HCT116 (cell line): ENCODE data around the gene COL5A1. TPM values are rescaled to one million over a fixed set of nuclear protein-coding genes. Genes with fewer than 3 reads are reported as not detected.

ENCODE experiments used
- ATAC-seq: fragments of 200-7000 bp; cut with Tn5 transposase; 2 replicates; pipeline ENCODE4 v1.9.1; 2020; ENCODE audit warnings: mild to moderate bottlenecking, moderate library complexity
- BruUV-seq: library from RNA; stranded (reverse); fragments of 400-500 nt; replicated peaks from 2 replicates; lab custom pipeline; 2021; lab: Mats Ljungman, UMichigan
- CTCF ChIA-PET: fragments of 300-600 bp; sonication (Branson Sonifier 250); formaldehyde crosslinking; loops from one replicate; lab custom pipeline; 2021; ENCODE audit warnings: antibody characterized with exemption; lab: Charles Lee
- POLR2A ChIA-PET: fragments of 300-600, 350-600 bp; sonication (Branson Sonifier 250); formaldehyde crosslinking; loops from one replicate; lab custom pipeline; 2021; ENCODE audit warnings: antibody characterized with exemption; lab: Charles Lee
- RAD21 ChIA-PET, 2 experiments: fragments of 300-600 bp; sonication (Branson Sonifier 250); formaldehyde crosslinking; loops; one replicate each; lab custom pipeline; 2023; ENCODE audit warnings: low total read pairs in 2 of 2; ENCODE audit not compliant: uncharacterized antibody in 2 of 2, unreplicated experiment in 2 of 2, low non-redundant PET in 1 of 2; lab: Charles Lee
- DNase-seq: peaks from one replicate; pipeline ENCODE4 v3.0.0-alpha.2; 2010; ENCODE audit warnings: low read depth, low spot score
- H2AFZ ChIP-seq: fragments of 200-600 bp; shearing (Covaris generic), sonication (generic); 2 replicates; pipeline ENCODE4 v1.6.1; 2017; ENCODE audit warnings: low read depth, mixed run types, mixed read lengths, antibody characterized with exemption, low read length; ENCODE audit not compliant: poor library complexity, severe bottlenecking
- H3K27ac ChIP-seq: 2 replicates; pipeline ENCODE4 v1.5.1; 2012; ENCODE audit warnings: low read depth, low read length
- H3K27me3 ChIP-seq: fragments of 200-600 bp; sonication (generic); 2 replicates; pipeline ENCODE4 v1.6.1; 2016; ENCODE audit warnings: mixed run types, low read length, mixed read lengths; ENCODE audit not compliant: insufficient read depth
- H3K36me3 ChIP-seq, 2 experiments: fragments of 200-500 bp in 1 of 2; fragments of 200-600 bp in 1 of 2; sonication (Bioruptor generic) in 1 of 2; sonication (generic) in 1 of 2; 2 replicates each; pipeline versions ENCODE4 v1.5.1 to v1.6.1; 2014 to 2016; ENCODE audit warnings: low read length in 2 of 2, inconsistent platforms in 1 of 2, mixed read lengths in 1 of 2, mixed run types in 1 of 2; ENCODE audit not compliant: insufficient read depth in 2 of 2, control insufficient read depth in 1 of 2
- H3K4me1 ChIP-seq, 2 experiments: fragments of 200-600 bp in 1 of 2; sonication (generic) in 1 of 2; 2 replicates each; pipeline versions ENCODE4 v1.5.1 to v1.6.1; 2012 to 2017; ENCODE audit warnings: low read length in 2 of 2, inconsistent platforms in 1 of 2, mild to moderate bottlenecking in 1 of 2, mixed read lengths in 1 of 2, mixed run types in 1 of 2, moderate library complexity in 1 of 2; ENCODE audit not compliant: insufficient read depth in 2 of 2, control insufficient read depth in 1 of 2
- H3K4me2 ChIP-seq: fragments of 200-600 bp; sonication (generic); 2 replicates; pipeline ENCODE4 v1.6.1; 2017; ENCODE audit warnings: mixed run types, low read length, mixed read lengths
- H3K4me3 ChIP-seq, 2 experiments: fragments of 200-600 bp in 1 of 2; sonication (generic) in 1 of 2; replicated peaks in 1 of 2; 2 replicates each; pipeline ENCODE4 v1.5.1; 2011 to 2016; ENCODE audit warnings: low read length in 2 of 2, control low read depth in 1 of 2, low read depth in 1 of 2, mild to moderate bottlenecking in 1 of 2, mixed read lengths in 1 of 2, mixed run types in 1 of 2
- H3K79me2 ChIP-seq: fragments of 200-600 bp; sonication (generic); 2 replicates; pipeline ENCODE4 v1.6.1; 2017; ENCODE audit warnings: mild to moderate bottlenecking, mixed run types, low read length, moderate library complexity, mixed read lengths; ENCODE audit not compliant: insufficient read depth
- H3K9ac ChIP-seq: fragments of 200-600 bp; sonication (generic); 2 replicates; pipeline ENCODE4 v1.6.1; 2016; ENCODE audit warnings: low read length, mixed read lengths
- H3K9me2 ChIP-seq: fragments of 200-600 bp; sonication (generic), shearing (Covaris generic); 2 replicates; pipeline ENCODE4 v1.6.1; 2017; ENCODE audit warnings: mixed run types, mild to moderate bottlenecking, moderate library complexity; ENCODE audit not compliant: insufficient read depth
- H3K9me3 ChIP-seq, 2 experiments: fragments of 200-500 bp in 1 of 2; fragments of 200-600 bp in 1 of 2; sonication (Bioruptor generic) in 1 of 2; sonication (generic) in 1 of 2; 2 replicates each; pipeline ENCODE4 v1.6.1; 2014 to 2017; ENCODE audit warnings: low read length in 2 of 2, mixed read lengths in 2 of 2, inconsistent platforms in 1 of 2, low read depth in 1 of 2, mild to moderate bottlenecking in 1 of 2, mixed run types in 1 of 2, moderate library complexity in 1 of 2; ENCODE audit not compliant: control insufficient read depth in 1 of 2, insufficient read depth in 1 of 2
- H4K20me1 ChIP-seq: fragments of 200-600 bp; sonication (generic), shearing (Covaris generic); 2 replicates; pipeline ENCODE4 v1.6.1; 2017; ENCODE audit warnings: mixed run types, mild to moderate bottlenecking, moderate library complexity; ENCODE audit not compliant: insufficient read depth
- CBX3 ChIP-seq: IDR thresholded peaks from 2 replicates; pipeline ENCODE4 v1.6.1; 2012; ENCODE audit warnings: low read depth
- CEBPB ChIP-seq: IDR thresholded peaks from 2 replicates; pipeline ENCODE4 v1.6.1; 2012; ENCODE audit warnings: low read depth
- EZH2 ChIP-seq: fragments of 200-600 bp; sonication (generic); IDR thresholded peaks from 2 replicates; pipeline ENCODE4 v1.6.1; 2017; ENCODE audit warnings: antibody characterized with exemption, mixed run types
- FOSL1 ChIP-seq: IDR thresholded peaks from 2 replicates; pipeline ENCODE4 v1.6.1; 2012; ENCODE audit warnings: low read depth
- JUND ChIP-seq: IDR thresholded peaks from 2 replicates; pipeline ENCODE4 v1.6.1; 2012
- POLR2AphosphoS5 ChIP-seq: IDR thresholded peaks from 2 replicates; pipeline ENCODE4 v1.6.1; 2011; ENCODE audit warnings: mild to moderate bottlenecking, low read depth, low read length, moderate library complexity
- RAD21 ChIP-seq: IDR thresholded peaks from 2 replicates; pipeline ENCODE4 v1.6.1; 2012; ENCODE audit warnings: low read depth, mild to moderate bottlenecking
- REST ChIP-seq: IDR thresholded peaks from 2 replicates; pipeline ENCODE4 v1.6.1; 2012; ENCODE audit warnings: low read depth
- SIN3A ChIP-seq: IDR thresholded peaks from 2 replicates; pipeline ENCODE4 v1.6.1; 2012; ENCODE audit warnings: low read depth
- SRF ChIP-seq: IDR thresholded peaks from 2 replicates; pipeline ENCODE4 v1.6.1; 2012; ENCODE audit warnings: low read depth
- ZNF274 ChIP-seq: fragments of 200-500 bp; sonication (Bioruptor generic); IDR thresholded peaks from 2 replicates; pipeline ENCODE4 v1.6.1; 2014; ENCODE audit warnings: mild to moderate bottlenecking, low read depth, low read length, inconsistent platforms
- intact Hi-C: fragments of 100-400 bp; cut with micrococcal nuclease; formaldehyde crosslinking; loops from 2 replicates; pipeline ENCODE4 v1.10.0; 2022
- total RNA-seq: library from RNA; stranded (reverse); gene quantifications from one replicate; pipeline ENCODE4 v1.2.1, GENCODE V29; 2021; ENCODE audit not compliant: unreplicated experiment
- TF ChIP-seq, protein P1 (sequence below): IDR thresholded peaks from 2 replicates; pipeline ENCODE4 v1.6.1; 2011; ENCODE audit warnings: mild to moderate bottlenecking, low read length, moderate library complexity; ENCODE audit not compliant: insufficient replicate concordance; ENCODE audit errors: extremely low read depth
- TF ChIP-seq, protein P2 (sequence below): IDR thresholded peaks from 2 replicates; pipeline ENCODE4 v1.6.1; 2012
- TF ChIP-seq, protein P3 (sequence below): IDR thresholded peaks from 2 replicates; pipeline ENCODE4 v1.6.1; 2012

Gene COL5A1
- total RNA-seq, 1 experiment from 2014 or later = 0.30 TPM

DNA sequence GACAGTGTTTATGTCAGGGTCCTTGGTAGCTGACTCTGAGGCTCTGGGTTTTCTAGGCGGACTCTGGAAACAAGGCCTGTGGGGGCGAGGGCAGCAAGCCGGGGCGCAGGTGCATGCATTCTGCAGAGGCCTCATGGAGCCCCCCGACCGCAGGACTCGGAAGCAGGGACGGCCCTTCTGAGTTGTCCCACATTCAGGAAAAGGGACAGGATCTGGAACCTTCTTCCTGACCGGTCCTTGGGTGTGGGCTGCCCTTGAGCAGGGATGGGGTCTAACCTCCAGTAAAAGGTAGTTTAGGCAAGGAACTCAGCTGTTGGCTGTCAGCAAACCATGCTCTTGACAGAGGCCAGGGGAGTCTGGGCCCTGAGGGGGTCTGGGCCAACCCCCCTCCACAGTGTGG is 7.4 kb upstream of the COL5A1 start:
- no peak for ATAC-seq
- H3K4me1 ChIP-seq = no peaks in the 10 kb centered on the region
- H3K9me2 ChIP-seq = no peaks in the 10 kb centered on the region
- intact Hi-C loops = no loop called here
- TF ChIP-seq CBX3 (no peak), RAD21 (no peak), SIN3A (no peak), FOSL1 (no peak), POLR2AphosphoS5 (no peak), SRF (no peak), REST (no peak), ZNF274 (no peak), EZH2 (no peak), JUND (no peak), CEBPB (no peak)
- TF ChIP-seq, protein P1, sequence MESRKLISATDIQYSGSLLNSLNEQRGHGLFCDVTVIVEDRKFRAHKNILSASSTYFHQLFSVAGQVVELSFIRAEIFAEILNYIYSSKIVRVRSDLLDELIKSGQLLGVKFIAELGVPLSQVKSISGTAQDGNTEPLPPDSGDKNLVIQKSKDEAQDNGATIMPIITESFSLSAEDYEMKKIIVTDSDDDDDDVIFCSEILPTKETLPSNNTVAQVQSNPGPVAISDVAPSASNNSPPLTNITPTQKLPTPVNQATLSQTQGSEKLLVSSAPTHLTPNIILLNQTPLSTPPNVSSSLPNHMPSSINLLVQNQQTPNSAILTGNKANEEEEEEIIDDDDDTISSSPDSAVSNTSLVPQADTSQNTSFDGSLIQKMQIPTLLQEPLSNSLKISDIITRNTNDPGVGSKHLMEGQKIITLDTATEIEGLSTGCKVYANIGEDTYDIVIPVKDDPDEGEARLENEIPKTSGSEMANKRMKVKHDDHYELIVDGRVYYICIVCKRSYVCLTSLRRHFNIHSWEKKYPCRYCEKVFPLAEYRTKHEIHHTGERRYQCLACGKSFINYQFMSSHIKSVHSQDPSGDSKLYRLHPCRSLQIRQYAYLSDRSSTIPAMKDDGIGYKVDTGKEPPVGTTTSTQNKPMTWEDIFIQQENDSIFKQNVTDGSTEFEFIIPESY = no peak
- TF ChIP-seq, protein P2, sequence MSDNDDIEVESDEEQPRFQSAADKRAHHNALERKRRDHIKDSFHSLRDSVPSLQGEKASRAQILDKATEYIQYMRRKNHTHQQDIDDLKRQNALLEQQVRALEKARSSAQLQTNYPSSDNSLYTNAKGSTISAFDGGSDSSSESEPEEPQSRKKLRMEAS = no peak
- TF ChIP-seq, protein P3, sequence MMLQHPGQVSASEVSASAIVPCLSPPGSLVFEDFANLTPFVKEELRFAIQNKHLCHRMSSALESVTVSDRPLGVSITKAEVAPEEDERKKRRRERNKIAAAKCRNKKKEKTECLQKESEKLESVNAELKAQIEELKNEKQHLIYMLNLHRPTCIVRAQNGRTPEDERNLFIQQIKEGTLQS = no peak
- ChIA-PET POLR2A (no interaction called here), RAD21 (interaction anchor here in 1 of 2 experiments (0.5 kb wide), 1 partner anchor 21 kb away, joined by 3 read pairs; no protein-coding TSS in a partner anchor), CTCF (no interaction called here)
- no peaks in the 10 kb centered on the region for H4K20me1 ChIP-seq
- H3K79me2 ChIP-seq = no peaks in the 10 kb centered on the region
- DNase-seq = no peak
- H3K9ac ChIP-seq = no peak overlapping the region
- H3K4me3 ChIP-seq = no peak overlapping the region
- H3K36me3 ChIP-seq = no peaks in the 10 kb centered on the region
- no peak overlapping the region for H2AFZ ChIP-seq
- BruUV-seq = no TSS peak
- H3K27ac ChIP-seq = no peak overlapping the region
- no peak overlapping the region for H3K4me2 ChIP-seq
- H3K27me3 ChIP-seq = no peaks in the 10 kb centered on the region; the same call in 1 of the 2 replicates
- H3K9me3 ChIP-seq = no peaks in the 10 kb centered on the region
